GM19025 (cell line): ENCODE results near the gene SP4.

Experiments
- ATAC-seq: cut with Tn5 transposase; IDR thresholded peaks from one replicate; pipeline ENCODE4 v1.9.1; 2021; ENCODE audit warnings: mild to moderate bottlenecking, low read depth, moderate library complexity; ENCODE audit not compliant: unreplicated experiment

SP4 gene

GRCh38 chr7:21443149-21443841 lies 15.4 kb downstream of the SP4 start:
- ATAC-seq: no peak

GRCh38 chr7:21448974-21449373 lies 21.1 kb downstream of the SP4 start:
- ATAC-seq: no peak

GRCh38 chr7:21450076-21450475 lies 22.2 kb downstream of the SP4 start:
- ATAC-seq: no peak

GRCh38 chr7:21450941-21451340 lies 23.1 kb downstream of the SP4 start:
- ATAC-seq: no peak

GRCh38 chr7:21454182-21454581 lies 26.3 kb downstream of the SP4 start:
- ATAC-seq: no peak

GRCh38 chr7:21454906-21455305 lies 27.0 kb downstream of the SP4 start:
- ATAC-seq: no peak

- no peak for ATAC-seq
Measured at GRCh38 chr7:21461282-21461681, 33.4 kb downstream of the SP4 start.

GRCh38 chr7:21462081-21462480 lies 34.2 kb downstream of the SP4 start:
- no peak for ATAC-seq

- no peak for ATAC-seq
Measured at GRCh38 chr7:21463524-21463923, 35.6 kb downstream of the SP4 start.

- no peak for ATAC-seq
Measured at GRCh38 chr7:21468969-21469368, 41.1 kb downstream of the SP4 start.

- ATAC-seq: no peak
Measured at GRCh38 chr7:21469894-21470293, 42.0 kb downstream of the SP4 start.

GRCh38 chr7:21472029-21472428 lies 44.1 kb downstream of the SP4 start:
- no peak for ATAC-seq

GRCh38 chr7:21476429-21476828 lies 48.5 kb downstream of the SP4 start:
- ATAC-seq: no peak

- ATAC-seq: no peak
Measured at GRCh38 chr7:21480693-21481403, 53.0 kb downstream of the SP4 start.

- ATAC-seq: no peak
Measured at GRCh38 chr7:21486511-21486910, 58.6 kb downstream of the SP4 start.

- ATAC-seq: no peak
Measured at GRCh38 chr7:21495731-21496130, 67.8 kb downstream of the SP4 start.

GRCh38 chr7:21497072-21497471 lies 69.2 kb downstream of the SP4 start:
- ATAC-seq: no peak

- ATAC-seq: no peak
Measured at GRCh38 chr7:21500117-21500832, 72.4 kb downstream of the SP4 start.

- ATAC-seq: no peak
Measured at GRCh38 chr7:21504021-21504420, 76.1 kb downstream of the SP4 start.

- ATAC-seq: no peak
Measured at GRCh38 chr7:21507627-21508343, 79.9 kb downstream of the SP4 start.

GRCh38 chr7:21508538-21508937 lies 80.7 kb downstream of the SP4 start:
- ATAC-seq: no peak
